ENCODE results near the gene GABRD.

Gene GABRD

DNA sequence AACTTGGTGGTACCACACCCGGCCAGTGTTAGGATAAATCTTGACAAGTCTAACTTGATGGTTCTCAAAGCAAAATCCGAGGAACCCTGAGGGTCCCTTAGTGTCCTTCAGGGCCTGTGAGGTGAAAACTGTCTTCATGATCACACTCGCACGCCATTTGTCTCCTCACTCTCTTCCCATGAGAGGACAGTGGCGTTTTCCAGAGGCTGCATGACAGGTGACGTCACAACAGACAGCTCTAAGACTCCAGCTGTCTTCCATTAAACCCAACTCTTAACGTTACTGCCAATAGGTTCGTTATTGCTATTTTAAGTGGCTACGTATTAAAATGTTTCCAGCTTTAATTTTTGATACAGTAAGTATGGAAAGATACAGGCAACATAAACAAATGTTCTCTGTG, 29.4 kb upstream of the GABRD start:
- in situ Hi-C loops (cut with HindIII; ENCODE audit: low pct_unique_long_range_greater_than_20kb, low sequenced_read_pairs), result no loop called here
- no peak for TF ChIP-seq JUND (IDR thresholded peaks at IDR 0.05; ENCODE audit: low read depth)
- DNase-seq (ENCODE audit: low read depth in 1 of 2, low spot score in 1 of 2), result no peak

DNA sequence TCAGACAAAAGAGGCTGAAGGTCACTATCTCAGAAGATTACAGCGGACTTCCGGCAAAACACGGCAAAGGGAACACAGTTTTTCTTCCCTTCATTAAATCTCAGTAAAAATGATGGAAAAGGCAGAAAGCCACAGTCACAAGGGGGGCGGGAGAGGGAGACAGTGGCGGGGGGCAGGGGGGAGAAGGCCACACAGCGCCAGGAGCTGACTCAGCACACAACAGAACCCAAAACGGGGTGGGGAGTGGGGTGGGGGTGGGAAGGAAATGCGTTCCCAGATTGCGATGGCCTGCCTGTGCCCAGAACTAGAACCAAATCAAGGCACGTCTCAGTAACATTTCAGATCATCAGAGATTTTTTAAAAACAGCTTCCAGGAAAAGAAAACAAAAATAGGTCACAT, 28.9 kb upstream of the GABRD start:
- no peak for TF ChIP-seq JUND (IDR thresholded peaks at IDR 0.05; ENCODE audit: low read depth)
- in situ Hi-C loops (cut with HindIII; ENCODE audit: low pct_unique_long_range_greater_than_20kb, low sequenced_read_pairs), result no loop called here
- no peak for DNase-seq (ENCODE audit: low read depth in 1 of 2, low spot score in 1 of 2)

DNA sequence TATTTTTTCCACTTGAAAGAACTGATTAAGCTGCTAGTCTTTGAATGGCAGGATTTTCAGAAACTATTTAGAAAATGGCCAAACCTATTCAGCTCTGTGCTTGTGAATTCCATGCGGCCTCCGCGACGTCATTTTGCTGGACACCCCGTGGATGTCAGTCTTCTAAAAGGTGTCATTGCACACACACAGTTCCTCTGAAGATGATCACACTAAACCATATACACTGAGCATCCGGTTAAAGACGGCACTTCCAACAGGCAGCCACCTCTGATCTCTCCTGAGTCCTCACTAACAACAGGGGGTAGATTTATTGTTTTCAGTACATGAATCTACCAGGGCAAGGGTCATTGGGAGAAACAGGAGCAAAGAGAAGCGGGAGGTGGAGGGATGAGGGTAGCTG, 24.6 kb upstream of the GABRD start:
- TF ChIP-seq JUND (IDR thresholded peaks at IDR 0.05; ENCODE audit: low read depth), result no peak
- DNase-seq (ENCODE audit: low read depth in 1 of 2, low spot score in 1 of 2), result no peak
- in situ Hi-C loops (cut with HindIII; ENCODE audit: low pct_unique_long_range_greater_than_20kb, low sequenced_read_pairs), result no loop called here

DNA sequence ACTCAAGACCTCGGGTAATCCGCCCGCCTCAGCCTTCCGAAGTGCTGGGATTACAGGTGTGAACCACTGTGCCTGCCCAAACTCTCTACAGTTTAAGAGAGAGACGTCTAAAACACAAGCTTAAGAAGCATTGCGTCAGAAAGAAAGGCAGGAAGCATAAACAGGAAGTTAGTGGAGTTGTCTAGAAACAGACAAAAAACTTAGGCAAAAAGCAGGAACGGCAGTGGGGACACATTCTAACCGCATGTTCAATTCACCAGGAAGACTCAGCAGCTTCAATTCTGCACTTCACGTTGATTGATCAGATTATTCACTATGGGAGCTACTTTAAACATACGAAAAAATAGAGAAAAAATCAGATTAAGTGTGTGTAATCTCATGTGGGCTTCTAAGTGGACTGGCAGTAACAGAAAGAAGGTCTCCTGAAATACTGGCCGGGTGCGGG, 22.9 kb upstream of the GABRD start:
- in situ Hi-C loops (cut with HindIII; ENCODE audit: low pct_unique_long_range_greater_than_20kb, low sequenced_read_pairs), result no loop called here
- no peak for TF ChIP-seq JUND (IDR thresholded peaks at IDR 0.05; ENCODE audit: low read depth)
- no peak for DNase-seq (ENCODE audit: low read depth in 1 of 2, low spot score in 1 of 2)

DNA sequence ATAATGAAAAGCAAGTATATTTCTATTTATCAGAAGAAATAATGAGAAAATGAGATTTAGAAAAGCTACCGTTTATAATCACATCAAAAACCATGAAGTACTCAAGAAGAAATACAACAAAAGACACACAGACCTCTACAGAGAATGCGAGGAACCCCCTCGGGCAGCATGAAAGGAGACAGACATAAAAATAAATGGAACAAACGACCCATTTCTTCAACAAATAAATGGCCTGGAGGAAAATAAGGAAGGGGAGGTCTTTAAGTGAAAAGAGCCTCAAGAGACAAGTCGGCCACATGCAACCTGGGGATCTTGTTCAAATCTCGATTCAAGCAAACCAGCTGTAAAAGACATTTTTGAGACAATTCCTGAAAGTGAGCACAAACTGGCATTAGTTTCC, 21.6 kb upstream of the GABRD start:
- TF ChIP-seq JUND (IDR thresholded peaks at IDR 0.05; ENCODE audit: low read depth), result no peak
- DNase-seq (ENCODE audit: low read depth in 1 of 2, low spot score in 1 of 2), result no peak
- in situ Hi-C loops (cut with HindIII; ENCODE audit: low pct_unique_long_range_greater_than_20kb, low sequenced_read_pairs), result no loop called here

DNA sequence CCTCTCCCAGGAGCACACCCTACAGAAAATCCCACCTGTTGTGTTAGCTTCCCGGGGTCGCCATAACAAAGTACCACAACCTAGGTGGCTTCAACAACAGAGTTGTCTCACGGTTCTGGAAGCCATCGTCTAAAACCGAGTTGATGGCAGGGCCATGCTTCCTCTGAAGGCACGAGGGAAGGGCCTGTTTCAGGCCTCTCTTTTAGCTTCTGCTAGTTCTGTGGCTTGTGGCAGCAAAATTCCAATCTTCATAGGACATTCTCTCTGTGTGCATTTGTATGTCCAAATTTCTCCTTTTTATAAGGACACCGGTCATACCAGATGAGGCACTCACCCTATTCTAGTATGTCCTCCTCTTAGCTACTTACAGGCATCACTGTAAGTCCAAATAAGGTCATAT, 18.7 kb upstream of the GABRD start:
- in situ Hi-C loops (cut with HindIII; ENCODE audit: low pct_unique_long_range_greater_than_20kb, low sequenced_read_pairs), result no loop called here
- DNase-seq (ENCODE audit: low read depth in 1 of 2, low spot score in 1 of 2), result no peak
- no peak for TF ChIP-seq JUND (IDR thresholded peaks at IDR 0.05; ENCODE audit: low read depth)

DNA sequence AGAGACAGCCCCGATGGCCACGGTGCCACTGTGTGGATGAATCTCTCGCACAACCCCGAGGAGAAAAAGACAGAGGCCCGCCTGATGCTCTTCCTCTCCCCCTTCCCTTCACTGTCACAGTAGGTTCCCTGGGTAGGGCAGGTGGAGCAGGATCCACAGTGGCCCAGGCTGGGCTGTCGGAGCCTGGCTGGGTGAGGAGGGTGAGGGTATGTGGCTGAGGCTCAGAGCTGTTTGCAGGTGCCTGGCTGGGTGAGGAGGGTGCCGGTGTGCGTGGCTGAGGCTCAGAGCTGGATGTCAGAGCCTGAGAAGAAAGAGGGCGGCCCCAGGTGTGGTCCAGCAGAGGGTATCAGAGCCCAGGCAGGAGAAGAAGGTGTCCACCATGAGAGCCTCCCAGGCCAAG, 18.3 kb upstream of the GABRD start:
- in situ Hi-C loops (cut with HindIII; ENCODE audit: low pct_unique_long_range_greater_than_20kb, low sequenced_read_pairs), result no loop called here
- no peak for TF ChIP-seq JUND (IDR thresholded peaks at IDR 0.05; ENCODE audit: low read depth)

DNA sequence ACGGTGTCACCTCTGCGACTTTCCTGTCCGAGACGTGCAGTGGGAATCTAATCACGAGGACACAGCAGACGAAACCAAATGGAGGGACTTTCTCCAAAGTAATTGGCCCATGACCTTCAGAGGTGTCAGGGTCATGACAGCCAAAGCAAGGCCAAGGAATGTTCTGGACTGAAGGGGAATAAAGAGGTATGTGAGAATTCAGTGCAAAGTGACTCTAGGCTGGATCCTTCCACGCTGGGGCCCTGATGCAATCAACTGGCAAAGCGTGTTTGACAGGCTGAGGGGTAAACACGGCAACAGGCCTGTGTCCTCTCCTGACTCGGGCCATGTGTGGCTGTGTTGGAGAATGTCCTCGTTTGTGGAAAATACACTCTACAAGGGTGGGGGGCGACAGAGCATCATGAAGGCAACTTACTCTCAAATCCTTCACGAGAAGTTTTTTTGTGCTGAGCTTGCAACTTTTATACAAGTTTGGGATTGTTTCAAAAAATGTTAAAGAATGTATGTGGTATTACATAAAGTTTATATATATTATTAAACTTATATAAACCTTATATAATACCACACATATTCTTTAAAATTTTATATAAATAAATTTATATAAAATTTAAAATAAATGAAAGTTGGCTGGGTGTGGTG, 17.3 kb upstream of the GABRD start:
- TF ChIP-seq JUND (IDR thresholded peaks at IDR 0.05; ENCODE audit: low read depth), result no peak
- peak; percentile 85 to 95 for DNase-seq (ENCODE audit: low read depth in 1 of 2, low spot score in 1 of 2)
- in situ Hi-C loops (cut with HindIII; ENCODE audit: low pct_unique_long_range_greater_than_20kb, low sequenced_read_pairs), result no loop called here

More for the DNA sequence above, 18.3 kb upstream of the GABRD start:
- no peak for DNase-seq (ENCODE audit: low read depth in 1 of 2, low spot score in 1 of 2)

DNA sequence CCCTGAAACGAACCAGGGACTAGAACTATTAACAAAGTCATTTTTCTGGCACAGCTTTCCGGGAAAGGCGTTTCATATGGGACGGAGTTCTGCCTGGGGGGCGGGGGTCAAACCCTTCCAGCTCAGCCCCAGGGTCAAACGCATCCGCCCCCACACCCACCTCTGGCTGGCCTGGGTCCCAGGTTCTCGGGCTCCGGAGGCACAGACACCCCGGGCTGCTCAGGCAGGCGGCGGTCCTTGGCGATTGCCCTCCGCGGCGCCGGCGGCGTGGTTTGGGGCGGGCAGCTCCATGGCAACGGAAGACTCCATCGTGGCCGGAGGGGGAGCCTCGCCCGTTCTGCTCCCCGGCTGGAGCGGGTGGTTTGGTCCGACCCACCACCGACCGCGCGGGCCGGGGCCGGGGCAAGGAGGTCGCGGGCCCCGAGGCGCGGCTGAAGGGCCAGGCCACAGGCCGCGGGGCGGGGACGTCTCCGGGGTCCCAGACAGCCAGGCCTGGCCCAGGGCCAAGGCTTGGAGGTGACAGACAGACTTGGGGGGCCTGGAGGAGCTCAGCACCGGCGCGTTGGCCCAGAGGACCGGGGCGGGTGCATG, 15.5 kb upstream of the GABRD start, which contains the start of gene CFAP74:
Gene CFAP74 (minus strand): TSS at position 246 of the 591 bp plus-strand sequence. CDS start 12,830 bp downstream, outside the sequence.
- DNase-seq (ENCODE audit: low read depth in 1 of 2, low spot score in 1 of 2), result no peak
- in situ Hi-C loops (cut with HindIII; ENCODE audit: low pct_unique_long_range_greater_than_20kb, low sequenced_read_pairs), result no loop called here
- TF ChIP-seq JUND (IDR thresholded peaks at IDR 0.05; ENCODE audit: low read depth), result no peak

DNA sequence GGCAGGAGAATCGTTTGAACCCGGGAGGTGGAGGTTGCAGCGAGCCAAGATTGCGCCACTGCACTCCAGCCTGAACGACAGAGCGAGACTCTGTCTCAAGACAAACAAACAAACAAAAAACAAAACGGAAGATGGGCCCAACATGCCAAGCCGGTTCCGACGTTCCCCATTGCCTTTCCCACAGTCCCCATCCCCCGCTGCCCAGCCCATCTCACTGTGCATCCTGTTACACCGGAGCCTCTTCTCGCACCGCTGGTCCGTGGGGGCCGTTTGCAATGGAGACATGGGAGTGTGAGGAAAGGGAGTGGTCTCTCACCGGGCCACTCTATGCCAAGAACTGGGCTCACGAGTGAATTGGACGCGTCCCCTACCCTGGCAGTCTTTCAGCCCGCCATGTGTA, 14.3 kb upstream of the GABRD start:
- no peak for TF ChIP-seq JUND (IDR thresholded peaks at IDR 0.05; ENCODE audit: low read depth)
- in situ Hi-C loops (cut with HindIII; ENCODE audit: low pct_unique_long_range_greater_than_20kb, low sequenced_read_pairs), result no loop called here
- DNase-seq (ENCODE audit: low read depth in 1 of 2, low spot score in 1 of 2), result no peak

DNA sequence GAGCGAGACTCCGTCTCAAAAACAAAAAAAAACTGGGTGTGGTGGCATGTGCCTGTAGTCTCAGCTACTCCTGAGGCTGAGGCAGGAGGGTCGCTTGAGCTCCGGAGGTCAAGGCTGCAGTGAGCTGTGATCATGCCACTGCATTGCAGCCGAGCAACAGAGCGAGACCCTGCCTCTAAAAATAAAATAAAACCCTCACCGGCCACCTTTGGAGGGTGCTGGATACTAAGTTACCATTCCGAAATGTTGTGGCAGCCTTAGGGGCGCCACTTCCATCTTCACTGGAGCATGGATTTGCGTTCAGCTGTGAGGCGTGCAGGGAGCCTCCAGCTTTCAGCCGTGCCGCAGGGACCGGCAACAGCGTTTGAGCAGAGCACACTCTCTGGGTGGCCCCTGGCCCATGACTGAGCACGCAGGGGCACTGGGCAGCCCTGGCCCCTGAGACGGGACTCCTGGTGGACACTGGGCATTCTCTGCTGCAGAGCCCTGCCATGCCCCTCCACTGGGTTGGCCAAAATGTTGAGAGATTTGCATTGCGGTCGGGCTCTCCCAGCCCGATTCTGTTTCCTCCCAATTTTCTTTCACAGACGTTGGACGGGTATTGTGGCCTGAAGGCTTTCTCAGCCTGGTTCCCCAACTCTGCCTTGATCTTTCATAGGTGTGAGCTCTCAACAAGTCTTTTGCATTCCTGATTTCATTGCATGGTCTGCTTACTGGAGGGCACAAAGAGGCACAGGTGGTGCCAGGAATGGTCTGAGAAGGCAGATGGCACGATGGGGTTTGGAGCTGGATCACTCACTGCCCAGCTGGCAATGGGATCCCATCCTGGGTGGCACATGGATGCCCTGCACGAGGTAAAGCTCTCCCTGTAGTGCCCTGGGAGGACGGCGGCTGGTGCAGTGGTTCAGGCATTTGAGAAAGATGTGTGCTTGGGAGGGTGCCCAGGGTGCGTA, 9.8 kb upstream of the GABRD start:
- in situ Hi-C loops (cut with HindIII; ENCODE audit: low pct_unique_long_range_greater_than_20kb, low sequenced_read_pairs), result no loop called here
- TF ChIP-seq JUND (IDR thresholded peaks at IDR 0.05; ENCODE audit: low read depth), result no peak
- DNase-seq (ENCODE audit: low read depth in 1 of 2, low spot score in 1 of 2), result no peak

DNA sequence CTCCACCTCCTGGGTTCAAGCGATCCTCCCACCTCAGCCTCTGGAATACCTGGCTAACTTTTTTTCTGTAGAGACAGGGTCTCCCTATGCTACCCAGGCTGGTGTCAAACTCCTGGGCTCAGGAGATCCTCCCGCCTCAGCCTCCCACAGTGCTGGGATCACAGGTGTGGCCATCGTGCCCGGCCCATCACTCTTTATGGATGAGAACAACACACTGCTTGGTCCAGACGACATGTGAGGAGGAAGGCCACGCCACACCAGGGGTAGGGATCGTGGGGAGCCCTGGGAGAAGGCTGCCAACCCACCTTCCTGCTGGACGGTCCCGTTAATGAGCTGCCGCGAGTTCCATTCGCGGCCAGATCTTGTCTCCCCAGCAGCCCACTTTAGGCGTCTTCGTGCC, 5.0 kb upstream of the GABRD start:
- no peak for TF ChIP-seq JUND (IDR thresholded peaks at IDR 0.05; ENCODE audit: low read depth)
- in situ Hi-C loops (cut with HindIII; ENCODE audit: low pct_unique_long_range_greater_than_20kb, low sequenced_read_pairs), result no loop called here
- DNase-seq (ENCODE audit: low read depth in 1 of 2, low spot score in 1 of 2), result no peak
